ENCODE measurements around the gene CCT8.

DNA sequence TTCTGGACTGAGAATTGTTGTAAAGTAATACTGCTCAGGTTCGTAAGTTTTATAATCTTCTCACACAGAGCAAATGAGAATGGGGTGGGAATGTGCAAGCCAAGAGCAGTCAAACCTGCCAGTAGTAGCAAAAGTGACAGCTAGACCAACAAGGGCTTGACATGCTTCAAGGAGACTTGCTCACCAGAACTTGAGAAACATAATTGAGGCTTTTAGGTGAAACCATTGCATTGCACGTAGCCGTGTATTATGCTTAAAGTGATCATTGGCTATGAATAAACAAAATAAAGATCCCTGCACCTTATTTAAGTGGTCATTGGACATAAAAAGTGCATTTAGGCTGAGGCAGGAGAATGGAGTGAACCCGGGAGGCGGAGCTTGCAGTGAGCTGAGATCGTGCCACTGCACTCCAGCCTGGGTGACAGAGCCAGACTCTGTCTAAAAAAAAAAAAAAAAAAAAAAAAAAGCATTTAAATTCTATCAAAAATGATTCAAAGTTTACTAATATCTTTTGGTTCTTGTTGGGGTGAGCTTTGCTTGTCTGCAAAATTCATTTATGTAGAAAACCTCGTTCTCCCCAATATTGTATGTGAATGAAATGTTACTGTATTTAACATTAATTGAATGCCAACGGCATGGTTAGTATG lies 11.8 kb upstream of the CCT8 start:
- TF ChIP-seq, protein P1, sequence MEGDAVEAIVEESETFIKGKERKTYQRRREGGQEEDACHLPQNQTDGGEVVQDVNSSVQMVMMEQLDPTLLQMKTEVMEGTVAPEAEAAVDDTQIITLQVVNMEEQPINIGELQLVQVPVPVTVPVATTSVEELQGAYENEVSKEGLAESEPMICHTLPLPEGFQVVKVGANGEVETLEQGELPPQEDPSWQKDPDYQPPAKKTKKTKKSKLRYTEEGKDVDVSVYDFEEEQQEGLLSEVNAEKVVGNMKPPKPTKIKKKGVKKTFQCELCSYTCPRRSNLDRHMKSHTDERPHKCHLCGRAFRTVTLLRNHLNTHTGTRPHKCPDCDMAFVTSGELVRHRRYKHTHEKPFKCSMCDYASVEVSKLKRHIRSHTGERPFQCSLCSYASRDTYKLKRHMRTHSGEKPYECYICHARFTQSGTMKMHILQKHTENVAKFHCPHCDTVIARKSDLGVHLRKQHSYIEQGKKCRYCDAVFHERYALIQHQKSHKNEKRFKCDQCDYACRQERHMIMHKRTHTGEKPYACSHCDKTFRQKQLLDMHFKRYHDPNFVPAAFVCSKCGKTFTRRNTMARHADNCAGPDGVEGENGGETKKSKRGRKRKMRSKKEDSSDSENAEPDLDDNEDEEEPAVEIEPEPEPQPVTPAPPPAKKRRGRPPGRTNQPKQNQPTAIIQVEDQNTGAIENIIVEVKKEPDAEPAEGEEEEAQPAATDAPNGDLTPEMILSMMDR (IDR thresholded peaks at IDR 0.05 in 8 of 11, conservative IDR thresholded peaks at IDR 0.05 in 3 of 11) = no peak
- TF ChIP-seq POLR2A (IDR thresholded peaks at IDR 0.05) (no peak), POLR2AphosphoS5 (IDR thresholded peaks at IDR 0.05) (no peak)
